HepG2 (cell line): Measurements from ENCODE around the gene HORMAD2. TPM values are rescaled to one million over a fixed set of nuclear protein-coding genes. Genes with fewer than 3 reads are reported as not detected.

Source experiments
- ATAC-seq: fragments of 200-7000 bp; cut with Tn5 transposase; 3 replicates; pipeline ENCODE4 v1.9.1; 2020; ENCODE audit warnings: mild to moderate bottlenecking, moderate library complexity
- BruUV-seq: library from RNA; stranded (reverse); fragments of 400-500 nt; replicated peaks from 2 replicates; lab custom pipeline; 2021; lab: Mats Ljungman, UMichigan
- CTCF ChIA-PET: fragments of 300-600 bp; formaldehyde crosslinking; extraction: SDS; loops from one replicate; lab custom pipeline; 2021; ENCODE audit warnings: low total read pairs, inconsistent platforms, low intra/inter-chr PET ratio; lab: Yijun Ruan, JAX
- POLR2A ChIA-PET: fragments of 350-600 bp; sonication (Branson Sonifier 250); formaldehyde crosslinking; loops from one replicate; lab custom pipeline; 2020; ENCODE audit warnings: antibody characterized with exemption, inconsistent platforms; lab: Yijun Ruan, JAX
- DNase-seq: peaks from one replicate; pipeline ENCODE4 v3.0.0-alpha.2; 2015; ENCODE audit warnings: low spot score
- FAIRE-seq: peaks from 3 replicates; lab custom pipeline; 2011; peaks lifted over from hg19 to GRCh38; lab: Jason Lieb, UNC
- H2AFZ ChIP-seq: one replicate; pipeline ENCODE4 v1.6.1; 2011; ENCODE audit warnings: low read length, inconsistent platforms
- H3K27ac ChIP-seq: fragments of 300-600 bp; 3 replicates; pipeline ENCODE4 v1.8.0; 2011; ENCODE audit warnings: mixed run types, mild to moderate bottlenecking, mixed read lengths, low read length, inconsistent platforms; ENCODE audit not compliant: insufficient read depth; ENCODE audit errors: extremely low read length
- H3K27me3 ChIP-seq, 2 experiments: fragments of 200-600 bp in 1 of 2; 2 replicates in 1 of 2; 3 replicates in 1 of 2; pipeline versions ENCODE4 v1.6.0 to v1.8.0; 2011; ENCODE audit warnings: low read length in 2 of 2, mild to moderate bottlenecking in 2 of 2, moderate library complexity in 2 of 2, inconsistent platforms in 1 of 2; ENCODE audit not compliant: insufficient read depth in 2 of 2, control insufficient read depth in 1 of 2
- H3K36me3 ChIP-seq, 2 experiments: fragments of 200-600 bp in 1 of 2; replicated peaks in 1 of 2; 2 replicates in 1 of 2; 3 replicates in 1 of 2; pipeline versions ENCODE4 v1.5.1 to v1.8.0; 2011; ENCODE audit warnings: low read length in 2 of 2, inconsistent platforms in 1 of 2; ENCODE audit not compliant: insufficient read depth in 2 of 2, control insufficient read depth in 1 of 2
- H3K4me1 ChIP-seq: 2 replicates; pipeline ENCODE4 v1.5.1; 2012; ENCODE audit warnings: low read length, inconsistent platforms; ENCODE audit not compliant: insufficient read depth
- H3K4me2 ChIP-seq: 2 replicates; pipeline ENCODE4 v1.6.0; 2011; ENCODE audit warnings: low read depth, low read length, inconsistent platforms
- H3K4me3 ChIP-seq, 3 experiments: fragments of 200-600 bp in 1 of 3; sonication (generic), shearing (Covaris generic) in 1 of 3; replicated peaks in 1 of 3; 2 replicates each; pipeline ENCODE4 v1.5.1; 2011 to 2016; ENCODE audit warnings: low read length in 3 of 3, inconsistent platforms in 2 of 3, low read depth in 2 of 3, mild to moderate bottlenecking in 2 of 3, control low read depth in 1 of 3, mixed read lengths in 1 of 3; ENCODE audit not compliant: insufficient read depth in 1 of 3
- H3K79me2 ChIP-seq: one replicate; pipeline ENCODE4 v1.6.1; 2011; ENCODE audit warnings: low read length, inconsistent platforms; ENCODE audit not compliant: insufficient read depth
- H3K9ac ChIP-seq: 2 replicates; pipeline ENCODE4 v1.6.0; 2011; ENCODE audit warnings: mild to moderate bottlenecking, low read depth, low read length, inconsistent platforms; ENCODE audit not compliant: insufficient read depth
- H3K9me3 ChIP-seq: 2 replicates; pipeline ENCODE4 v1.5.1; 2012; ENCODE audit warnings: mild to moderate bottlenecking, low read length
- H4K20me1 ChIP-seq: 2 replicates; pipeline ENCODE4 v1.6.0; 2011; ENCODE audit warnings: inconsistent platforms, mild to moderate bottlenecking, low read length, moderate library complexity; ENCODE audit not compliant: insufficient read depth
- FOSL1 ChIP-seq: sonication (generic); formaldehyde crosslinking; IDR thresholded peaks from 2 replicates; pipeline ENCODE4 v1.9.0; 2021; ENCODE audit warnings: missing genetic modification reagents, borderline replicate concordance
- KLF16 ChIP-seq, 2 experiments: sonication (generic) in 1 of 2; formaldehyde crosslinking in 1 of 2; IDR thresholded peaks; 2 replicates each; pipeline versions ENCODE4 v1.6.1 to v1.8.0; 2016 to 2023; ENCODE audit warnings: missing genetic modification reagents in 2 of 2, missing compliant biosample characterization in 1 of 2
- ONECUT2 ChIP-seq: sonication (generic); formaldehyde crosslinking; IDR thresholded peaks from 2 replicates; pipeline ENCODE4 v1.4.0; 2020; ENCODE audit warnings: missing genetic modification reagents
- RCOR2 ChIP-seq: IDR thresholded peaks from 2 replicates; pipeline ENCODE4 v1.6.1; 2016; ENCODE audit warnings: missing biosample characterization, missing genetic modification reagents
- SP4 ChIP-seq: sonication (generic); formaldehyde crosslinking; IDR thresholded peaks from 2 replicates; pipeline ENCODE4 v1.8.1; 2023; ENCODE audit warnings: mild to moderate bottlenecking, missing genetic modification reagents
- THYN1 ChIP-seq: sonication (generic); formaldehyde crosslinking; IDR thresholded peaks from 2 replicates; pipeline ENCODE4 v1.8.1; 2023; ENCODE audit warnings: low read depth, mild to moderate bottlenecking, moderate library complexity, missing genetic modification reagents, borderline replicate concordance
- WGBS: methylation state at CpG from one replicate; pipeline ENCODE4 v1.1.6; 2017; ENCODE audit warnings: low lambda C conversion rate; 5-methylcytosine and 5-hydroxymethylcytosine counted together
- in situ Hi-C: cut with HindIII; loops from 2 replicates; pipeline ENCODE4 v1.10.0; 2017; ENCODE audit warnings: low pct_unique_long_range_greater_than_20kb; ENCODE audit not compliant: extremely low pct_ligation_motif_present
- intact Hi-C: fragments of 100-400 bp; cut with micrococcal nuclease; formaldehyde crosslinking; loops from one replicate; pipeline ENCODE4 v1.10.0; 2022; ENCODE audit not compliant: unreplicated experiment
- polyA plus RNA-seq, 8 experiments: library from polyadenylated mRNA; depleted of rRNA in 3 of 8; stranded (reverse) in 7 of 8; unstranded in 1 of 8; fragments of >200 nt; fragmentation: Illumina TruSeq in 4 of 8; extraction: Trizol in 4 of 8; gene quantifications; 2 replicates each; pipeline versions ENCODE4 v1.2.1 to v1.2.3, GENCODE V29; 2011 to 2016; ENCODE audit warnings: low read depth in 4 of 8, missing spikeins in 1 of 8, mixed read lengths in 1 of 8; ENCODE audit not compliant: insufficient read depth in 1 of 8
- total RNA-seq, 5 experiments: library from RNA; depleted of rRNA; stranded (reverse); fragments of >200 nt; fragmentation: Illumina TruSeq; extraction: Trizol; gene quantifications; 2 replicates each; pipeline ENCODE4 v1.2.3, GENCODE V29; 2016; ENCODE audit warnings: low read depth in 1 of 5
- TF ChIP-seq, protein P1 (sequence below): IDR thresholded peaks from 2 replicates; pipeline ENCODE4 v1.4.0; 2020; ENCODE audit warnings: mild to moderate bottlenecking, missing genetic modification reagents

HORMAD2 gene
- total and polyA plus RNA-seq, 2 of the 13 experiments (the other 11 are each of a cell fraction or from before 2014, with no cell fraction given) = not detected

DNA sequence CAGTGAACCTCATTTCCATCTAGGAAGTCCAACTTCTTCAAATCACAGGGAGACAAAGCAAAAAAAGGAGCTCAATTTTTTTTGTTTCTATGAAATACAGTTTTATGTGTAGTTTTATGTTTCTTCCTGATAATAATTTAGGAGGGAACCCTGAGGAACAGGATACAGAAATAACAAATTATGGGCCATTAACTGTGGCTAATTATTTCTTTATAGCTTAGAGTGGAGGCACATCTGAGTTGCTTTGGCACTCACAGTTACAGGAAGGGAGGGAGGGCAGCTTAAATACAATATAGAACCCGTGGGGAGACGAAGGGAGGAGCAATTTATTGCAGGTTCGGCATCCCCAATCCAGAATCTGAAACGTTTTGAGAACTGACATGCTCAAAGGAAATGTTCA, 37.1 kb upstream of the HORMAD2 start:
- Histone ChIP-seq H3K79me2 (no peaks in the 10 kb centered on the region), H3K4me3 (no peak overlapping the region), H3K4me1 (peaks cover 15% of the 10 kb centered on the region), H3K9ac (no peak overlapping the region), H4K20me1 (no peaks in the 10 kb centered on the region), H2AFZ (no peak overlapping the region), H3K27me3 (peaks cover 3 to 25% of the 10 kb centered on the region in 2 experiments; a peak in 3 of 5 replicates), H3K36me3 (no peaks in the 10 kb centered on the region), H3K4me2 (no peak overlapping the region), H3K27ac (no peak overlapping the region), H3K9me3 (no peaks in the 10 kb centered on the region)
- ChIA-PET POLR2A (no interaction called here), CTCF (no interaction called here)
- ATAC-seq (no peak), FAIRE-seq (no peak), DNase-seq (no peak)
- no peak for TF ChIP-seq RCOR2
- TF ChIP-seq, protein P1, sequence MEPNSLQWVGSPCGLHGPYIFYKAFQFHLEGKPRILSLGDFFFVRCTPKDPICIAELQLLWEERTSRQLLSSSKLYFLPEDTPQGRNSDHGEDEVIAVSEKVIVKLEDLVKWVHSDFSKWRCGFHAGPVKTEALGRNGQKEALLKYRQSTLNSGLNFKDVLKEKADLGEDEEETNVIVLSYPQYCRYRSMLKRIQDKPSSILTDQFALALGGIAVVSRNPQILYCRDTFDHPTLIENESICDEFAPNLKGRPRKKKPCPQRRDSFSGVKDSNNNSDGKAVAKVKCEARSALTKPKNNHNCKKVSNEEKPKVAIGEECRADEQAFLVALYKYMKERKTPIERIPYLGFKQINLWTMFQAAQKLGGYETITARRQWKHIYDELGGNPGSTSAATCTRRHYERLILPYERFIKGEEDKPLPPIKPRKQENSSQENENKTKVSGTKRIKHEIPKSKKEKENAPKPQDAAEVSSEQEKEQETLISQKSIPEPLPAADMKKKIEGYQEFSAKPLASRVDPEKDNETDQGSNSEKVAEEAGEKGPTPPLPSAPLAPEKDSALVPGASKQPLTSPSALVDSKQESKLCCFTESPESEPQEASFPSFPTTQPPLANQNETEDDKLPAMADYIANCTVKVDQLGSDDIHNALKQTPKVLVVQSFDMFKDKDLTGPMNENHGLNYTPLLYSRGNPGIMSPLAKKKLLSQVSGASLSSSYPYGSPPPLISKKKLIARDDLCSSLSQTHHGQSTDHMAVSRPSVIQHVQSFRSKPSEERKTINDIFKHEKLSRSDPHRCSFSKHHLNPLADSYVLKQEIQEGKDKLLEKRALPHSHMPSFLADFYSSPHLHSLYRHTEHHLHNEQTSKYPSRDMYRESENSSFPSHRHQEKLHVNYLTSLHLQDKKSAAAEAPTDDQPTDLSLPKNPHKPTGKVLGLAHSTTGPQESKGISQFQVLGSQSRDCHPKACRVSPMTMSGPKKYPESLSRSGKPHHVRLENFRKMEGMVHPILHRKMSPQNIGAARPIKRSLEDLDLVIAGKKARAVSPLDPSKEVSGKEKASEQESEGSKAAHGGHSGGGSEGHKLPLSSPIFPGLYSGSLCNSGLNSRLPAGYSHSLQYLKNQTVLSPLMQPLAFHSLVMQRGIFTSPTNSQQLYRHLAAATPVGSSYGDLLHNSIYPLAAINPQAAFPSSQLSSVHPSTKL (CRISPR knock-in tag) = no peak
- no peak for TF ChIP-seq THYN1
- TF ChIP-seq KLF16 (CRISPR knock-in tag; IDR thresholded peaks at IDR 0.05) = no peak
- TF ChIP-seq SP4 (CRISPR knock-in tag) = no peak
- TF ChIP-seq FOSL1 (CRISPR knock-in tag) = no peak
- no peak for TF ChIP-seq ONECUT2 (CRISPR knock-in tag)
- intact Hi-C loops = no loop called here
- 10% methylated on average over 4 of the region's 4 CpGs for WGBS
- in situ Hi-C loops = no loop called here
- BruUV-seq = no TSS peak
